GM10266 (cell line): ENCODE results near the gene DTNA.

ENCODE experiments used
- DNase-seq: peaks from one replicate; pipeline ENCODE4 v3.0.0; 2012; ENCODE audit errors: extremely low spot score
- TF ChIP-seq, protein P1 (sequence below): IDR thresholded peaks from 2 replicates; pipeline ENCODE4 v1.5.1; 2012; ENCODE audit warnings: mild to moderate bottlenecking, low read depth; ENCODE audit not compliant: control insufficient read depth, insufficient read depth; ENCODE audit errors: missing control alignments

DTNA gene

DNA sequence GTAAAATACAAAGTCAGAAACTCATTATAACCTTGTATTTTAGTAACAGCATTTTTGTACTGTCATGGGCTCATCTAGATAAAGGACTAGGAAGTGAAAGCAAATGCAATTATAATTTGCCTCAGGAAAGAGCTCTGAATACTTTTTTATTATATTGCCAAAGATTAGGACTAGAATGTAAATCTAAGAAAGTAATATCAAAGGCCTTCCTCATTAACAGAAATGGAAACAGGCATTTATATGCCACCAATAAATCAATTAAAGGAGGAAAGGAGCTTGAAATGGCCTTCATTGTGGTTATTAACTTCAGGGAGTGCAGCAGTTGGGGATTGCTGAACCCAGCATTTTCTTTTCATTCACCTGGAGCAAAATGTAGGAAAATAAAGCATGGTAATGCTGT, 39.6 kb downstream of the DTNA start:
- TF ChIP-seq, protein P1, sequence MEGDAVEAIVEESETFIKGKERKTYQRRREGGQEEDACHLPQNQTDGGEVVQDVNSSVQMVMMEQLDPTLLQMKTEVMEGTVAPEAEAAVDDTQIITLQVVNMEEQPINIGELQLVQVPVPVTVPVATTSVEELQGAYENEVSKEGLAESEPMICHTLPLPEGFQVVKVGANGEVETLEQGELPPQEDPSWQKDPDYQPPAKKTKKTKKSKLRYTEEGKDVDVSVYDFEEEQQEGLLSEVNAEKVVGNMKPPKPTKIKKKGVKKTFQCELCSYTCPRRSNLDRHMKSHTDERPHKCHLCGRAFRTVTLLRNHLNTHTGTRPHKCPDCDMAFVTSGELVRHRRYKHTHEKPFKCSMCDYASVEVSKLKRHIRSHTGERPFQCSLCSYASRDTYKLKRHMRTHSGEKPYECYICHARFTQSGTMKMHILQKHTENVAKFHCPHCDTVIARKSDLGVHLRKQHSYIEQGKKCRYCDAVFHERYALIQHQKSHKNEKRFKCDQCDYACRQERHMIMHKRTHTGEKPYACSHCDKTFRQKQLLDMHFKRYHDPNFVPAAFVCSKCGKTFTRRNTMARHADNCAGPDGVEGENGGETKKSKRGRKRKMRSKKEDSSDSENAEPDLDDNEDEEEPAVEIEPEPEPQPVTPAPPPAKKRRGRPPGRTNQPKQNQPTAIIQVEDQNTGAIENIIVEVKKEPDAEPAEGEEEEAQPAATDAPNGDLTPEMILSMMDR, result no peak
- no peak for DNase-seq

DNA sequence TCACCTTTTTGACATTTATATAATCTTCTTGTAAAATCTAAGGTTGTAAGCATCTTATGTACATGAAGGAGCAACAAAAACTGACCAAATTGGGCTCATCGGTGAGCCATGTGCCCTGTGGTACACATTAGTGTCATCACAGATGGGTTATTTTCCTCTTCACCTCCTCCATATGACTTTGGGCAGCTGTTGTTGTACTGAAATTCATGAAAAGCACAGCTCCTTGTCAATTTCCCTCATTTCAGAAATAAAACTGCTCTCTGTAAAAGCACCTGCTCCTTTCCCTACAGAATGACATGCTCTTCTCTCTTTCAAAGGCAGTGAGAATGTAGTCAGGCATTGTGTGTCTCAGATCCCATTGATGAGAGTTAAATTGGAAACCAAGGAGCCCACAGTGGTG, 42.0 kb downstream of the DTNA start:
- TF ChIP-seq, protein P1, result no peak
- DNase-seq, result no peak

DNA sequence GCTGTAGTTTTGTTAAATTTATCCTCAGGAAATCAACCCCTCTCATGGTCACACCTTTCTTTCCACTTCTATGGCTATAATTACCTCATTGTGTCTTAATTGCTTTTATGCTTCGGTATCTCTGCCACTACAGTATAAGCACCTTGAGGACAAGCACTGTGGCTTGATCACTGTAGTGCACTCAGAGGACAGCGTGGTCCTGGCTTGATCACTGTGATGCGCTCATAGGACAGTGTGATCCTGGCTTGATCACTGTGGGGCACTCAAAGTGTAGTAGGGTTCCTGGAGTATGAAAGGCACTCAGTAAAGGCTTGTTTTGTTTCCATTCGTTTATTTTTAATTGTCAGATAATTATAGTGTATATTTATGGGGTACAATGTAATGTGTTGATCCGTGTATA, 44.2 kb downstream of the DTNA start:
- TF ChIP-seq, protein P1, result no peak
- DNase-seq, result no peak

DNA sequence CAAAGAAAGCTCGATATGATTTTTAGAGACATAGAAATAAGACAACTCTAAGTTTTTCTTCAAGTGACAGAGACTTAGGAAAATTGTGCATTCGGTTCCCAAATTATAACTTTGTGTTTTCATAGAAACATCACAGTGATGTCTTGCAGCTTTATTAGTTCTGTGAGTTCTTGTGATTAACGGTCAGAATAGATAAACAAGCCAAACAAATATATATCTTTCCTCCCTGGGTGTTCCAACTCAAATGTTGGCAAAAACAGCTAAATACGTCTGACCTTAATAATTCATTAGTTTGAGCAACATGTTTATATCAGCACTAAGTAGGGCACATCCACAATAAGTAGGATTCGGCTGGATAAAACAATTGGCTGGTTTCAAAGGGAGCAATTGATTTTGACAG, 47.6 kb downstream of the DTNA start:
- DNase-seq, result no peak
- TF ChIP-seq, protein P1, result no peak

DNA sequence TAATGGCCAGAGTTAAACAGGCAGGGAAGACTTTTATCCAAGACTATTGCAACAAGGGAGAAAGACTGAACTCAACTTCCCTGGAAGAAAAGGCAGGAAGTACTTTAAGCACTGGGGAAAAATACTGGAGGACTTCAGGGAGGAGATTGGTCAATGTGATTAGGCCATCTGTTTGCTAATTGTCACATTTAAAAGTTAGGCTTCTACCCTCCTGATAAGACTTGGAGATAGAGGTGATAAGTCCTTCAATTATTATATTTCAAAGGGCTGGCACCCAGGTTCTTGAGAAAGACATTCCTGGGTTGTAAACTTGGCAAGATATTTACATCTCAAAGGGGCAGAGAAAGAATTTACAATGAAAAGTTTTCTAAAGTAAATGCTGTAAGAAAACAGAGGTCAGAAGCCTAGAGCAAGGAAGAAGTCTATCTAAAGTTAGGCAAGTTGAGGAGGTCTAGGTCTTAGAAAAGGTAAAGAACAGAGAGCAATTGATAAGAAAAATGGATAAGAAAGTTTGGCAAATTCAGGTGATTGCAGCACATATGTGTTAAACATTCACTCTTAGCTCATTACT, 48.4 kb downstream of the DTNA start:
- TF ChIP-seq, protein P1, result no peak
- DNase-seq, result no peak

DNA sequence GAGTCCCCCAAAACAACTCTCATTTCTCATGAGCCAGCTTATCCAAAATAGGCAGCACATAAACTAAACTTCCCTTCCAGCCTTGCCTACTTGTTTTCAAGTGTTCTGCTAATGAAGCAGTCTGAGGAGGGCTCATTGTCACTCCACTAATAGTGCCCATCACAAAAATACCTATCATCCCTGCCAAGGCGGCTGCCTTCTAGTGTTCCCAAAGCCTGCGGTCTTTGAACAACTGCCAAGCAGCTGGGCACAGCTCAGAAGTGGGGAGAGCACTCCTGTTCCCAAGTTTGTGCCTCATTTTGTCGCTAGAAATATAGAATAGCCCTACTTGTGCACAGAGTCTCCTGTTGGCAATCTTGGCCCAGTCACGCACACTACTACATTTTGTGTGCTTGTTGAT, 50.3 kb downstream of the DTNA start:
- TF ChIP-seq, protein P1, result no peak

DNA sequence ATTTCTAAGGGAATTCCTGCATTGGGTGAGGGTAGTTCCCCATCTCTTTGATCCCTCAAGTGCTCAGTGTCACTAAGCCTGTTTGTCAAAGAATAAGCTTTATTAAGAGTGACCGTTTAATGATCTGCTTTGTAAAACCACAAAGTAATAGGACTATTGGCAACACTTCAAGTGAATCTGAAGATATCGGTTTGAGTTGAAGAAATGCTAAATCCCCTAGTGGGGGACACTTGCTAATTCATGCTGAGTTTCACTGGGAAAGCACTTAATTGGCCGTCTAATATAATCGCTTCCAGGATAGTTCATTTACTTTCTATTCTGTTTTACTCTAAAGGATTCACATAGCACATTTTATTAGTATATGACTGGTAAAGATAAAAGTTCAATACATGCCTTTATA, 54.4 kb downstream of the DTNA start:
- no peak for DNase-seq
- TF ChIP-seq, protein P1, result no peak

More for the DNA sequence above, 50.3 kb downstream of the DTNA start:
- DNase-seq, result no peak
